D721Med (cell line): Measurements from ENCODE around the gene TMEM252.

Source experiments
- DNase-seq: peaks from one replicate; pipeline ENCODE4 v3.0.0; 2011; ENCODE audit warnings: low spot score; ENCODE audit not compliant: insufficient read length
- FAIRE-seq: peaks from 2 replicates; lab custom pipeline; 2011; peaks lifted over from hg19 to GRCh38; lab: Jason Lieb, UNC
- TF ChIP-seq, protein P1 (sequence below): IDR thresholded peaks from 2 replicates; pipeline ENCODE4 v1.5.1; 2012; ENCODE audit warnings: mild to moderate bottlenecking, control low read depth; ENCODE audit not compliant: insufficient read depth; ENCODE audit errors: missing control alignments

TMEM252 gene

DNA sequence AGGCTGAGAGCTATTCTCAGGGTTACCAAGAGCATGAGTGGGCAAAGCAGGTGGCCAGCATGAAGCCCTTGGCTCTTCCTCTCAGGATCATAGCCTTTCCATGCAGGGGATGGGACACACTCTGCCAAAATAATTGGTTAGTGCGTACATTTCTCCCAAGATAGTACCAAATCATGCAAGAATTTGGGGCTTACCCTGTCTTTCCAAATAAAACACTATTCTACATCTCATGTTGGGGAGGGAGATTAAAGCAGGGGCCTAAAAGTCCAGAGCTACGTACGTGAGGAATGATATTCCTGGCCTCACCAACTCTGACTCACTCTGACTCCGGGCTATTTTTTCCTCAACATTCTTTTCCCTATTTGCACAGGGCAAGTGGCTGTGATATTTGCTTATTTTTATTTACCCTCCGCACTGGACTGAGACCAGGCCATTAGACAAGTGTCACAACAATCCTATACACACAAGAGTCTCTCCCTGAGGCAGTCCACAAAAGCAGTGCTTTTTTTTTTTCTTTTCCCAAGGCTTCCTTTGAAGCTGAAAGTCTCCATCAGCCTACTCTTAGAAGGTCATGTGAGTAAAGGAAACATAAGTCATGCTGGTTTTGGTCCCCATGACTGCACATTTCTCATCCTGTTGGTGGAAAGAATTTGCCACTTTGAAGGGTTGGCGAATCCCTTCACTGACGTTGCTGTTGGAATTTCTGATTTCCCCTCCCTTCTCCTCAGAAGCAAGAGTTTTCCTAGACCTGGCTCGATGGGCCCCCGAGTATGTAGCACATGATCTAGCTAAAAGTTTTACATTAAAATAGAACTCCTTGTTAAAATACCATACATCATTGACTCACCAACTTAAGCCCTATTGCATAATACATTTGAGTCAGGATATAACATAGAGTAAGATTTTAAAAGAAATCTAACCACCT is 40.0 kb downstream of the TMEM252 start:
- TF ChIP-seq, protein P1, sequence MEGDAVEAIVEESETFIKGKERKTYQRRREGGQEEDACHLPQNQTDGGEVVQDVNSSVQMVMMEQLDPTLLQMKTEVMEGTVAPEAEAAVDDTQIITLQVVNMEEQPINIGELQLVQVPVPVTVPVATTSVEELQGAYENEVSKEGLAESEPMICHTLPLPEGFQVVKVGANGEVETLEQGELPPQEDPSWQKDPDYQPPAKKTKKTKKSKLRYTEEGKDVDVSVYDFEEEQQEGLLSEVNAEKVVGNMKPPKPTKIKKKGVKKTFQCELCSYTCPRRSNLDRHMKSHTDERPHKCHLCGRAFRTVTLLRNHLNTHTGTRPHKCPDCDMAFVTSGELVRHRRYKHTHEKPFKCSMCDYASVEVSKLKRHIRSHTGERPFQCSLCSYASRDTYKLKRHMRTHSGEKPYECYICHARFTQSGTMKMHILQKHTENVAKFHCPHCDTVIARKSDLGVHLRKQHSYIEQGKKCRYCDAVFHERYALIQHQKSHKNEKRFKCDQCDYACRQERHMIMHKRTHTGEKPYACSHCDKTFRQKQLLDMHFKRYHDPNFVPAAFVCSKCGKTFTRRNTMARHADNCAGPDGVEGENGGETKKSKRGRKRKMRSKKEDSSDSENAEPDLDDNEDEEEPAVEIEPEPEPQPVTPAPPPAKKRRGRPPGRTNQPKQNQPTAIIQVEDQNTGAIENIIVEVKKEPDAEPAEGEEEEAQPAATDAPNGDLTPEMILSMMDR: no peak
- DNase-seq: no peak
- FAIRE-seq: no peak

DNA sequence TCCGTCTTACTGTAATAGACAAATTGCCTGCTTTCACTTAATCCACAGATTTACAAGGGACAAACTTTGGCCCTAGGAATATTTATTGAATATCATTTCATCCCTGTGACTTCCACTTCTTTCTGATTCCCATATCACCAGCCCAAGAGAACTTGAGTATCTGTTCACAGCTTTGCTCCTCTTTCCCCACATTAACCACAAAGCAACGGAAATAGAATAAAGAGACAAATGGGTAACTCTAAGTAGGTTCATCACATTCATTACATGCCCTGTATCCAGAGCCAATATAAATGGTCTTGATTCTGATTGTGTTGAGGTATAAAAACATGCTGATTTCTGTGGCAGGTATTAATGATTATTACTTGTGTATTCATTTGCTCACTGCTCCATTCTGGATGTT is 41.9 kb downstream of the TMEM252 start:
- no peak for DNase-seq
- no peak for FAIRE-seq
- TF ChIP-seq, protein P1: no peak

DNA sequence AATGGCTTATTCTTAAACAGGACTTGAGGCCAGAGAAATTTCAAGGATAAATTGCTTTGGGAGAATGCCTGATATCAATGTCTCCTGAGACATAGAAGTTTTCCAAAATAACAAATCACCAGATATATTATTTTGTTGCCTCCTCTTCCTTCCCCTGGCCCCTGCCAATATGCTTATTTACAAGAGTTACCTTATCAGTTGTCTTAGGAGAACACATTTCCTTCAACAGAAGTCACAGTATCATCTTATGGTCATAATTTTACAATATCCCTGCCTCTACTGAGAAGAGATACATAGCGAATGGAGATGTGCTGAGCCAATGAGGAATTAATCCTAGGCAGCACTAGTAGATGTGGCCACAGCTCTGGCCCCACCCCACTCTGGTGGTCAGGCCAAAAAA is 43.1 kb downstream of the TMEM252 start:
- FAIRE-seq: no peak
- TF ChIP-seq, protein P1: no peak
- DNase-seq: no peak

DNA sequence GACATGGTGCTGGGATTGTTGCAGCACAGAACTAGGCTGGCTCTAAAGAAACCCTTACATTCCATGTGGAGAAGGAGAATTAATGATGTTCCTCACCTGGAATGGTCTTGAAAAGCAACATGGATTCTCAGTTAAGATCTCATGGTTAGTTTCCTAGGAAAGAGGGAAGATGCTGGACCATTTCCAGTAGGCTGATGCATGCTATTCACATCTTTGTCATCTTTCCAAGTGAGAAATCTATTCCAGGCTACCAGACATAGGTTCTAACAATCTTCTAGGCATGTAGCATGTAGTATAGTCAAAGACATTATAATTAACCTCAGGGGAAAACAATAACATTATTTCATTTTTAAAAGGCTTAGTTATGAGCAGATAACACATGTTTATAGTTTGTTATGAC is 44.3 kb downstream of the TMEM252 start:
- FAIRE-seq (no peak), DNase-seq (no peak)
- TF ChIP-seq, protein P1: no peak

DNA sequence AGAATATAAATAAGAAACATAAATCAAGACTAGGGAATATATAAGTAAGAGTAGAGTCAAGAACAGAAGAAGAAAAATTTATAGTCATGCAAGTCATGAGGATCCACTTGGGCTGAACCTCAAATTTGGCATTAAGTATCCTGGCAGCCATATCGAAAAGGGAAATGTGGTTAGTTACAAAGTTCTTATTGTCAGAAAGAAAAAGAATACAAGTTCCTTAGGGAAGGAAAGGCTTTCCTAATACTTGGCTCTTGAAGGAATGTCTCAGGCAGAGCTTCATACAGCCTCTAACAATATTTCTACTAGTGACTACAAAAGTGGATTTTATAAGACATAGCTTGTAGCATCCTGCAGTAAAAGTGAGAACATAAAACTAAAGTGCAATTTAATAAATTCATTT is 45.4 kb downstream of the TMEM252 start:
- no peak for FAIRE-seq
- TF ChIP-seq, protein P1: no peak
- no peak for DNase-seq

DNA sequence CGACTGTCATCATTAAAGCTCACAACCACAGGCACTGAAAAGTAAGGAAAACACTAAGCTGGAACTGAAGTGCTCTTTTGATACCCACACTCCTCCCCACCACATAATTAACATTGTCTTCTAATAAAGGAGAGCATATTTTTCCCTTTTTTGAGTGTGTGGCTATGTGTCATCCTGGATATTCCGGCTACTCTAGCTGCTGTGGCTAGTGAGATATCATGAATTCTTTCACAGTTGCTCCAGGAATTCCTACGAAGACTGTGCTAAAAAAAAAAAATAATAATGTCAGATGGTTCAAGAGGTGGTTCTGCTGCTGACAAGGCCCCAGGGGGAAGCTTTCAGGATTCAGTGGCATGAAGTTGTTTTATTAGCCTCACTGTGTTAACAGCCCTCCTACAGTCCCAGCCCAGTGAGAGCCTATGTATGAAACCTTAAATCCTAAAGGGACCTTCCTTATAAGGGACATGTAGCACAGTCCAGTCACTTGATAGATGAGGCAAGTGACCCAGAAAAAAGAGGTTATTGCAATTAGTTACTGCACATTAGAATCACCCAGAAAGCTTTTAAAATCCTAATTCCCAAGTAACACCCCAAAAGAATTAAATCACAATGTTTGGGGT is 46.6 kb downstream of the TMEM252 start:
- DNase-seq (no peak), FAIRE-seq (no peak)
- TF ChIP-seq, protein P1: no peak

DNA sequence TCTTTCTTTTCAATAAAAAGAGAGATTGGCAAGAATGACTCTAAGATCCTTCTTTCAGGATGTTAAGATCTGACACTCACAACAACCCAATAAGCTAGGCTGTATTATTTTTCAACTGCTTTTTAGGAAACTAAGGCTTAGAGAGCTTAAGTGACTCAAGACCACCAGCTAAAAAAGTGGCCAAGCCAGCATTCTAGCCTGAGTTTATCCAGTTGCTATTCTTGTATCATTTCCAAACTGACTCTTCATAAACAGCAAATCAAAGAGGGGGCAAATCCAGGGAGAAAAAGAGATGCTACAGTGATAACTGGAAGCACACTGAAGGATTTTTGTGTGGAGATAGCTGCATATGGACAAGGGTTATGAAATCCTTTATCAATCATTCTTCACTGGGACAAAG is 47.1 kb downstream of the TMEM252 start:
- no peak for FAIRE-seq
- TF ChIP-seq, protein P1: no peak
- DNase-seq: no peak
